ENCODE data around the gene ZNF891.

DNA sequence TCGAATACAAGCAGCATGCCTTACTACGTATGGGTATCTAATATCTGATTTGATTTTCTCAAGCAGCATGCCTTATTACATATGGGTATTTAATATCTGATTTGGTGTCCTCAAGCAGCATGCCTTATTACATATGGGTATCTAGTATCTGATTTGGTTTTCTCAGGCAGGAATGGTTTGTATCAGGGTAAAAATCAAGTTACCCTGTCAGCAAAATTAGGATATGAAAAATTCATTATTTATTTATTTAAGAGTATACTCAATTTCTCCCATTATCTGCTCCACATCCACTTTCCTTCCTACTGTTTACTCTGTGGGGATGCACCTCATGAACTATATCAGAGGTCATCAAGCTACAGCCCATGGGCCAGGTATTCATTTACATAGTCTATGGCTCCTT is 21.9 kb downstream of the ZNF891 start:
- TF ChIP-seq FOXK2 (IDR thresholded peaks at IDR 0.05), result no peak
- no peak for TF ChIP-seq FOXA1 (IDR thresholded peaks at IDR 0.05)
- TF ChIP-seq HDGF (IDR thresholded peaks at IDR 0.05; ENCODE audit: borderline replicate concordance), result no peak
- no peak for TF ChIP-seq ELF4 (IDR thresholded peaks at IDR 0.05)
